GM19463 (cell line): ENCODE measurements around the gene PHLPP1.
"Not testable (repeated sequence)": the region's sequence is repeated elsewhere in the genome, so short reads cannot be mapped to it uniquely, and the experiment has no call there.

Experiments
- ATAC-seq: cut with Tn5 transposase; IDR thresholded peaks from one replicate; pipeline ENCODE4 v1.9.1; 2021; ENCODE audit warnings: mild to moderate bottlenecking, moderate library complexity; ENCODE audit not compliant: unreplicated experiment

Gene PHLPP1

DNA sequence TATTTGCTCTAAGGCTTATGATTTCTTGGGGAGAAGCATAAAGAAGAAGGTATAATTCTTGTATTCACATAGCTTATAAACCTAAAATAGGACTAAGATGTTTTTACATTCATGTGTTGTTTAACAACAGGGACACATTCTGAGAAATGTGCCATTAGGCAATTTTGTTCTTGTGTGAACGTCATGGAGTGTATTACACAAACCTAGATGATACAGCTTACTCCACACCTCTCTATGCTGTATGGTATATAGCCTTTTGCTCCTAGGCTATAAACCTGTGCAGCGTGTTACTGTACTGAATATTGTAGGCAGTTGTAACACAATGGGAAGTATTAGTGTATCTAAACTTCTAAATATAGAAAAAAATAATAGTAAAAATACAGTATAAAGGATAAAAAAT, 92.1 kb downstream of the PHLPP1 start:
- ATAC-seq, result no peak

DNA sequence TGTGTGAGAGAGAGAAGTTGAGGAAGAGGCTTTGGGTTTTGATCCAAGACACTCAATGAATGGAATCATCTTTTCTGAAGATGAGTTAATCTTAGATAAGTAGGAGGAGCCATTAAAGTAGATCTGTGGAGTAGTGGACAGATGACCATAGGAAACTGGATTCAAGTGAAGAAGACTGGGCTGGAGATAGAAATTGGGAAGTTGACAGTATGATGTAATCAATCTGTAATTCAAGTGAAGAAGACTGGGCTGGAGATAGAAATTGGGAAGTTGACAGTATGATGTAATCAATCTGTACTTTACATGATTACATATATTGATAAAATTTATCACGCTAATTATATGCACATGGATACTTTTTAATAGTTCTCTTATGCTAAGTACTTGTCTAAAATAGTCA, 92.8 kb downstream of the PHLPP1 start:
- no peak for ATAC-seq

DNA sequence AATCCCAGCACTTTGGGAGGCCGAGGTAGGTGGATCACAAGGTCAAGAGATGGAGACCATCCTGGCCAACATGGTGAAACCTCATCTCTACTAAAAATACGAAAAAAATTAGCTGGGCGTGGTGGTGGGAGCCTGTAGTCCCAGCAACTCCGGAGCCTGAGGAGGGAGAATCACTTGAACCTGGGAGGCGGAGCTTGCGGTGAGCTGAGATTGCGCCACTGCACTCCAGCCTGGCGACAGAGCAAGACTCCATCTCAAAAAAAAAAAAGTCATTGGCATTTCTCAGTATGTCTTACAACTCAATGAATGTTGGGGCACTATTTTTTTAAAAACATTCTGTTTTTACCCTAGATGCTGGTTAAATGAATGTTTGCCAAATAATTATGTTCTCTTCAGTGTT, 94.1 kb downstream of the PHLPP1 start:
- ATAC-seq, result not testable (repeated sequence)

DNA sequence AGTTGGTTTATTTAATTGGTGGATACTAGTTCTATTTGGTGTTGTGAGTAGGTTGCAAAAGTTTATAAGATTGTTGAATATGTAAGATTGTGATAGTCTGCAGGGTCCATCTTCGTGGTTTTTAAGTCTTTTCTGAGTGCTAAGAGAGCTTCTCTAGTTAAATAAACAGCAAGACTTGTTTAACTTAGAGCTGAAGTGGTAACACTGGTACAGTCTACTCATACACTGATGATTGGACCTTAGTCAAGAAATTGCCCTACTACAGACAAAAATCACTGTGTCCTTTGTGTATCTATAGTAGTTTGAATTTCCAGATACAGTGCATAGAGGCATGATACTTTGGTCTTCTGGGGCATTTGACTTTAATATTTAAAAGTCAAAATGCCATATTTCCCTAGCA, 94.6 kb downstream of the PHLPP1 start:
- no peak for ATAC-seq

DNA sequence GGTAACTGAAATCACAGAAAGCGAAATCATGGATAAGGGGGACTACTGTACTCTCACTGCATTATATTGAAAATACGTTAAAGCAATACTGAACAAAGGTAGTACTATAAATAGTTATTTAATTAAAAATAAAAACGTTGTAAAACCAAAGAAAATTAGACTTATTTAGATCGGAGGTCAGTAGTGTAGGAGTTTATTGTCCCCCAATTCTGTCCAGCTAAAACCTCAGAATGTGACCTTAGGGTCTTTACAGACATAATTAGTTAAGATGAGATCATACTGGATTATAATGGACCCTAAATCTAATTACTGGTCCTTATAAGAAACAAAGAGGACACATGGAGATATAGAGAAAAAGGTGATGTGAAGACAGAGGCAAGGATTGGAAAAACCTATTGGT, 95.3 kb downstream of the PHLPP1 start:
- ATAC-seq, result no peak

DNA sequence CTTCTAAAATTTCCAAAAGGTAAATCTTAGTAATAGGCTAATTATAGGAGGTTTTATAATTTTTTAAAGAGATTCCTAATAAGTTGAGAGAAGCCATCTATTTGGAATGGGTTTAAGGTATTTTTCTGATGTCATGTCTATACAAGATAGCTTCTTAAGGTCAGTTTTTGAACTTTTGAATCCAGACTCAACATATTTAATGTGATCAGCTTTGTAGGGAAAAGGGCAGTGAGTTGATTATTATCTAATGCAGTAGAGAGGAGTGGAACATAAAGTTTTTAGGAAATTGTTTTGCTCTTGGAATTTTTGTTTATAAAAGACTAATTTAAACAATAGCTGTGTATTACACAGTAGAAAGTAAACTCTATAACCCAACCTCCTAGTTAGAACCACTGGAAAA, 96.3 kb downstream of the PHLPP1 start:
- no peak for ATAC-seq

DNA sequence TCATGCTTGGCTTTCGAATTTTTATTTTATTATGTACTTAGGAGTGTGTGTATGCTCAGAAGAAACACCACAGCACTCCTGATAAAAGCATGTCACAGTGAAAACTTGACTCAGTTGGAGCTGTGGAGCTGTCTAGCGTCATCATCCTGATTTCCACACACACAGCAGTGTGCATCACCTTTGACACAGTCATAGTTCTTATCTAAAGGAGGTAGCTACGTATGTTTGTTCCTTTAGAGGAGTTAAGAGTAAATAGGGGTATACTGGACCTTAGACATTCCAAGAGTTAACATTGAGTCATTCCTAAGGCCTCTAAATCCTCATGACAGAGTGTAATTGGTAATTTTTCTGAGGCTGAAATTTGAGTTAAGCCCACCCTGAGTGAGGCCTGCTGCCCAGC, 96.9 kb downstream of the PHLPP1 start:
- ATAC-seq, result no peak

DNA sequence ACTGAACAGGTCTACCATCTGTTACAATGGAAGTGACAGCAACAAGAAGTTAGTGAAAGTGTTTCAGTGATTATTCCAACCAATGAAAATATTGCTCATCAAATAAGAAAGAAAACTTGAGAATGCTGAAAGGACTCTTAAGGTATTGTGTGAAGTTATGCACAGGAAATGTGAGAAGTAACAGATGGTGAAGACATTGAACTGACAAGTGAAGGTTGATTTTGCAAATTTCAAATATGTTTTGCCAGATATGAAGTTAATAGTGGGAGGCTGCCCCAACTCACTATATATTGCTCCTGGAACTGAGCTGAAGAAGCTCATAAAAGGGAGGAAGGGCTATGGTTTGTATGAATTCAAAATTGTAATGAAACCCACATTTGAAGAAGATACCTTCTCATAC, 97.5 kb downstream of the PHLPP1 start:
- no peak for ATAC-seq

DNA sequence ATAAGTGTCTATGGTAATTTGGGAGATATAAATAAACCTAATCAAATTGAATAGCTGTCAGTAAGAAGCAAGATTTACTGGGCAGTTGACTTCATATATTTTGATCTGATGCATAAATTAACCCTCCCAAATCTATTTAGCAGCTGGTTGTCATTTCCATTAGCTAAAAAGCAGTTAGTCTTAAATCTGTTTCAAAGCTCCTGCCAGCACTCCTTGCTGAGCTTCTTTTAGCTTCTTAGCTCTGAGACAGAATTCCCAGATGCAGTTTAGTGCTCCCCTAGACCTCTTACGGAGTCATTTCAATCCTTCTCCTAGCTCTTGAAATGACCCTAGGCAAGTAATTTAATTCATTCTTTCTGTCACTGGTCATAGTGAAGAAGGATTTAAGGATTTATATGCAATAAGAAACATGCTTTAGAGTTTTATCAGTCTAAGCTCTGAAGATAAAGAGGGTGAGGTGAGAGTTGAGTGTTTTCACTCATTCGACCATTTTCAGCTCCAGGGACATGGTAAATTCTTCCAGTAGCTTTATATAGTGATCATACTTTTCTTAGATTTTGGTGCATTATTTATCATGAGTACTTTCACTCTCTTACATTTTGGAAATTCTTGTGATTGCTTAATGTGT, 98.9 kb downstream of the PHLPP1 start:
- ATAC-seq, result no peak

DNA sequence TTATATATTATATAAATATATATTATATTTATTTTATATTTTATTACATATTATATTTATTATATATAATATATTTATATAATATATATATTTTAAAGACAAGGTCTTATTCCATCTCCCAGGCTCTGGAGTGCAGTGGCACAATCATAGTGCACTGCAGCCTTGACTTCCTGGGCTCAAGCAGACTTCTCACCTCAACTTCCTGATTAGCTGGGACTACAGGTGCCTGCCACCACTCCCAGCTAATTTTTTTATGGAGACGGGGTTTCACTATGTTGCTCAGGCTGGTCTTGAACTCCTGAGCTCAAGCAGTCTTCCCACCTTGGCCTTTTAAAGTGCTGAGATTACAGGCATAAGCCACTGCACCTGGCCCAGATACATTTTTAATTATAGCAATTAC, 110.0 kb downstream of the PHLPP1 start:
- no peak for ATAC-seq

DNA sequence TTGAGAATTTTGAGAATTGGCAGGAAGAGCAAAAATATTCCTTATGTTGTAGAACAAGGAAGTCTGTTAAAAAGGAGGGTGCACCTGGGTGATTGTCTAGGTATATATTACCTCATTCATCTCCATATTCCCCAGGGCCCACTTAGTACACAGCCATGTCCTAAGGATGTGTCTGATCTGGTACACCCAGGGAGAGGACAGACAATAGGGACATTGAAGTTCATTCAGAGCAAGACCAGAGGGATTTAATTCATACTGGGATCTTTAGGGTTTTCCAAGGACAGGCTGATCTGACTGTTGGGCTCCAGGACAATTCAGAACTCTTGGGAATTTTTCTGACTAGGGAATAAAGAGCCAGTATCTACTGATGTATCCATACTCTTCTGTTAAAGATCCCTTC, 112.1 kb downstream of the PHLPP1 start:
- ATAC-seq, result no peak

DNA sequence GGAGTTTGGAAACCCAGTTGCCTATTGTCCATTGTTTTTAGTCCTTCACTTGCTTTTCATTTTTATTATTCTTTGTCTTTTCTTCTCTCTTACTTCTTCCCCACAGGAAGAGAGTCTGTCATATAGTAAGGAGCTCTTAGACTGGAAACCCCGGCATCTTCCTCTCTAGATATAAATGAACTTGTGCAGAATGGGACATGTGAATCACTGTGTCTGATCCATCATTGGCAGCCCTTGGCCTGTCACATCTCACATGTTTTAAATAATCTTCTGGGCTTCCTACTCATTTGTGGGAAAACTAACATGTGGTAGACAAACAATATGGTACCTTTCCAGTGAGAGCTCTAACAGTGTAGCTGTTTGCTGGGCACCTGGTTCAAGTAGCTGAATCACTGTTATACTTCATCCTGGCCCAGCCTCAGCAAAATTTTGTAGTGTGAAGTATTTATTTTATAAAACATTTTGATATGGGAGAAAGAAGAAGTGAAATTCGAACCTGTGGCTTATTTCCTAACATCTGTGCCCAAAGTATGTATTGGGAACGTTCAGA, 112.8 kb downstream of the PHLPP1 start:
- no peak for ATAC-seq

DNA sequence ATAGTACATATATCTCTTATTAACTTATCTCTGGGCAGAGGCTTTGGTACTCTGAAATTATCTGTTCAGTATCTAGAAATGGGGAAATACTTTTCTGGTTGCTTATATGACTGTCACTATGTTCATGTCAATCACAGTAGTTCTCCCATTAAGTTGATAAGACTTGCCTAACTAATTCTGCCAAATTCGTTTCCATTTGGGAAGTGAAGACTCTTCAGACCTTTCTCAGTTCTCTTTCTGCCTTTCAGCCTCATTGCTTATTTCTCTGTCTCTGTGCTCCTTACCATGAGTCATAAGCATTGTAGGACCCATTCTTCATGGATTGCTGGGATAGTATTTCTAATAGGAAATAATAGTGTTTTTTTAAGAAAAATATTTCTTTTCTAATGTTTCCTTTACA, 113.5 kb downstream of the PHLPP1 start:
- no peak for ATAC-seq

DNA sequence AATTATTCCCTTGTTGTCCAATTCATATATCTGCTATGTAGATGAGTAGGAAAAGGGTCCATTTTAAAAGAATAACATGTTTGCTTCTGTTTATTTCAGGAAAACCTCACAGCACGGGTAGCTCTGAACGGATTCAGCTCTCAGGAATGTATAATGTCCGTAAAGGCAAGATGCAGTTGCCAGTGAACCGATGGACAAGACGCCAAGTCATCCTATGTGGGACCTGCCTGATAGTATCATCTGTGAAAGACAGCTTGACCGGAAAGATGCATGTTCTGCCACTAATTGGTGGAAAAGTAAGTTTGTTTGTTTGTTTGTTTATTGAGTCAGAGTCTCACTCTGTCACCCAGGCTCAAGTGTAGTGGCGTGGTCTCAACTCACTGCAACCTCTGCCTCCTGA, 114.6 kb downstream of the PHLPP1 start:
- no peak for ATAC-seq

DNA sequence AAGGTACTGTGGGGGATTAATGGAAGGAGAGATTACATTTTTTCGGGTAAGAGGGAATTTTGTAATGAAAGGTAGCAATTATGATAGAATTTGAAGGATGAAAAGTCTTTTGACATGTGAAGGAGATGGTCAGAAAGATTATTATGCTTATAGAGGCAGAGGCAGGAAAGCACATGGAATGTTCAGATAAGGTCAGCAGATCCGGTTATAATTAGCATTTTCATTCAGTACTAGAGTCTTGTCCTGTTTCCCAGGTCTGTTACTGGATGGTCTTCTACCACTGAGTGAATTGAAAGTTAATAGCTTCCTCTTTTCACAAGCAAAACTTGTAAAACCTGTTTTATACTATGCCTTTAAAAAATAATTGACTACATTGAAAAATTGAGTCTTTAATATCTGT, 116.9 kb downstream of the PHLPP1 start:
- no peak for ATAC-seq

DNA sequence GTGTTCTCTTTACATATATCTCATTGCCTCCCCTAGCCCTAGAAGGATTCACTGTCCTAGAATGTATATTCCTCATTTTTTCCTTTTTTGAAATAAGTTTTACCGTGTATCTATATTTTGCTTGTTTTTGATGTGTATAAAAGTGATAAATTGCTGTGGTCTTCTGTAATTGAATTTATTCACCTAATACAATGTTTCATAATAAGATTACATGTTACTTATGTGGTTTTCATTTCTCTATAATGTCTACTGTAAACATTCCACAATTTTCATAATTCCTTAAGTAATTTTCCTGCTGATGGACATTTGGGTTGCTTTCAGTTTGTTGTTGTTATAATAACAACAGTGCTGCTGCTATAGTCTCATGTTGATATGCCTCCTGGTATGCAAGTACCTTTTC, 118.2 kb downstream of the PHLPP1 start:
- ATAC-seq, result no peak

DNA sequence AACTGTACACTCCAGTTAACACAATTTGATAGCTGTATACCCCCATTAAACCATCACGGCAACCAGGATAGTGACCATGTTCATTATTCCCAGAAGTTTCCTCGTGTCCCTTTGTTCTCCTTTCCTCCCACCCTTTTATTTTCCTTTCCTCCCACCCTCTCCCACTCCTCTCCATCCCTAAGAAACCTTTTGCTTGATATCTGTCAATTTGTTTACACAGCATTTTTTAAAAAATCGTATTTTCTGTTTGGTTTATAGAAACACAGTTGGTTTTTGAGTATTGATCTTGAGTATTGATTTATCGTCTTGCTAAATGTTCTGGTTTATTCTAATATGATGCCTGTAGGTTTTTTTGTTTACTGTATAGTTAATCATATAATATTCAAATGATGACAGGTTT, 119.4 kb downstream of the PHLPP1 start:
- ATAC-seq, result no peak

DNA sequence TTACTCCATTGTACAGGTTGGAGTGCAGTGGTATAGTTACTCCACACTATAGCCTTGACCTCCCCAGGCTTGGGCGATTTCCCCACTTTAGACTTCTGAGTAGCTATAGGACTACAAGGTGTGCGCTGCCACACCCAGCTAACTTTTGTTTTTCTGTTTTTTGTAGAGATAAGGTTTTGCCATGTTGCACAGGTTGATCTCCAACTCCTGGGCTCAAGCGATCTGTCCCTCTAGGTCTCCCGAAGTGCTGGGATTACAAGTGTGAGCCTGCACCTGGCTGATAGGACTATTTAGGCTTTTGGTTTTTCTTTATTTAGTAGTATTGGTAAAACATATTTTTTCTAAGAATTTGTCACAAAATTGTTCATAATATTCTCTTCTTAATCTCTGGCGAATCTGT, 121.7 kb downstream of the PHLPP1 start:
- no peak for ATAC-seq

DNA sequence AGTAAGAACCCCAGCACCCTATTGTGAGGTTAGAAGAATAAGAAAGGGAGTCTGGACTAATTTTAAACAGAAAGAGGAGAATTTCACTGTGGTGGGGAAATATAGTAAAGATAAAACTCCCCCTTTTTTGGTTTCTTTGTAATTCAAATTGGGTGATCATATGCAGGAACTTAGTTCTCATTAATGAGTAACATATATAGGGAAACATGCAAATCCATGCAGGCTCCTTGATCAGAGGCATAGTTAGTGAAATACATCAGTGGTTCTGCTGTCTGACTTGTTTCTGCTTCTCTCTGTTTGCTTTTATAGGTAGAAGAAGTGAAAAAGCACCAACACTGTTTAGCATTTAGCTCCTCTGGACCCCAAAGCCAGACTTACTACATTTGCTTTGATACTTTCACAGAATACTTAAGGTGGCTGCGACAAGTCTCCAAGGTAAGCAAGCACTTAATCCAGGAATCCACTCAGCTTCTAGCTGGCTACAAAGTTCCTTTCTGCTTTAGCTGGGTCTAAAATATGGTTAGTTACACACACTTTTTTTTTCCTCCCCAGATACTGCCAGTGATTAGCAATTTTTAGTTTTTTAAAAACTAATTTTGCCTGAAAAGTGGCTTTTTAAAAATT, 123.2 kb downstream of the PHLPP1 start:
- ATAC-seq, result peak; percentile 85

DNA sequence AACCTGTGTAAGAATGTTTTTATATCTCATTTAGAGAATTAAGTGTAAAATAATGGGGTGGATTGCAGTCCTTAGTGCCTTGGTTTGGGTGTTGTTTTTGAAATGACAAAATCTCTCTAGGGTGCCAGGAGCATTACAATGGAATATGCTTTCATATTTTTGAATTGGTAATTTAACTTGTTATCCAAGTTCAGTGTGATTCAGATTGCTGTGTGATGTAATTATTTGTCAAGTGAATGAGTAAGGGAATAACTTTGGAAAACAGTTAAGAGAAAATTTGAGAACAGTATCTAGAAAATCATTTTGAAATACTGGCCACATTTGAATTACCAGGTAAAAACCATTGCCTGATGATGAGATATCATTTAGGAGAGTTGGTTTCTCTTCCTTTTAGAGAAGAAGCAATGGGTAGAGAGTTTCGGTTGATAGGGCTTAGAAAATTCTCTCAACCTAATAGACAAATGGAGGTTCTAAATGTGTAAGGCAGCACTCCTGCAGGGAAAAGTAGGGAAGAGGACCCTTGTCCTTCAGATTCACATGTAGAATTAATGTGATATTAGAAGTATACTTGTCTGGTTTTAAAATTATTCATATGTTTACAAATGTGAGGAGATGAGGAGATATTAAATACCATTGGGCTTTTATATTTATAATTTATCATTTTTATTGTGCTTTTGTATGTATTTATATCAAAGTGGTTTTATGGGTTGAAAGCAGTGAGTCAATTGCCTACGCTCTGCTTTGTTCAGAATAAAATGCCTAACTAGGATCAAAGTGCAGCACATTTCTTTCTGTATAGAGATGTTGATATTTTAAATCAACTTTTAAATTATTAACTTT, 124.8 kb downstream of the PHLPP1 start:
- ATAC-seq, result no peak

DNA sequence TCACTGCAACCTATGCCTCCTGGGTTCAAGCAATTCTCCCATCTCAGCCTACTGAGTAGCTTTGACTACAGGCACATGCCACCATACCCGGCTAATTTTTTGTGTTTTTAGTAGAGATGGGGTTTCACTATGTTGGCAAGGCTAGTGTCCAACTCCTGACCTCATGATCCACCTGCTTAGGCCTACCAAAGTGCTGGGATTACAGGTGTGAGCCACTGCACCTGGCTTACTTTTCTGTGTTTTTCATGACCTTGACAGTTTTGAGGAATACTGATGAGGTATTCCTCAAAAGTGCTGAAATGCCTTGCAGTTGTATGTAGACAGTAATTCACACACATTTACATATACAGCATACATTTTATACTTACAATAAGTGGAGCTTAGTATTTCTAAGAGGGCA, 126.1 kb downstream of the PHLPP1 start:
- ATAC-seq, result no peak

DNA sequence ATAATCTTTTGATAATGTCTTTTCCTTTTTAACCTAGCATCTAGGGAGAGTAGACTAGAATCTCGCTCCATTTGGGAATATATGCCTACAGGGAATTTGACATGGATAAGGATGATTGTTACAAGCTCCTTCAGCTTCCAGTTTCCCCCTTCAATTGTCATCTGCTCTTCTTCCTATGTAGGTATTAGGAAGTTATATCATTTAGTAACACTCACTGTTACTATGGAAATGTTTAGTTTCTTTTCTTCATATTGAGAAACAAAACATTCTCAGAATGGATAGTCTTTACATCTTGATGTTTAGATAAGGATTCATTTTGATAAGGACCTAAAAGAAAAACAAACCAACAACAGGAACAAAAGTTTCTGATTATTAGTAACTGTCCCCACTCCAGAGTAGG, 127.6 kb downstream of the PHLPP1 start:
- ATAC-seq, result no peak
